Natural killer cell (primary cell): ENCODE data around the gene CNPY1. TPM values are rescaled to one million over a fixed set of nuclear protein-coding genes. Genes with fewer than 3 reads are reported as not detected.
A peak's percentile ranks its signal among the peaks of the same experiment; 100 is the strongest.

ENCODE experiments used
- ATAC-seq, 3 donors: fragments of 150-1000 bp in 2 of 3; fragments of 200-7000 bp in 1 of 3; cut with Tn5 transposase; 1 replicate in 1 of 3; 2 replicates in 2 of 3; pipeline ENCODE4 v1.10.0; 2021; ENCODE audit warnings: mild to moderate bottlenecking in 2 of 3, moderate library complexity in 2 of 3
- DNase-seq, 2 donors: peaks; one replicate each; pipeline versions ENCODE4 v3.0.0 to v3.0.0-alpha.2; 2013 to 2021; ENCODE audit warnings: mixed read lengths in 1 of 2
- H3K27ac ChIP-seq: one replicate; pipeline ENCODE4 v1.5.1; 2013; ENCODE audit warnings: mild to moderate bottlenecking, low read length
- H3K27me3 ChIP-seq: one replicate; pipeline ENCODE4 v1.6.1; 2013; ENCODE audit warnings: low read length; ENCODE audit not compliant: control insufficient read depth, insufficient read depth
- H3K36me3 ChIP-seq: one replicate; pipeline ENCODE4 v1.6.1; 2013; ENCODE audit warnings: low read length; ENCODE audit not compliant: control insufficient read depth, insufficient read depth
- H3K4me1 ChIP-seq: one replicate; pipeline ENCODE4 v1.6.1; 2013; ENCODE audit warnings: low read length; ENCODE audit not compliant: control insufficient read depth, insufficient read depth
- H3K4me3 ChIP-seq: one replicate; pipeline ENCODE4 v1.5.1; 2013; ENCODE audit warnings: low read length
- H3K9me3 ChIP-seq: one replicate; pipeline ENCODE4 v1.6.1; 2013; ENCODE audit warnings: low read length; ENCODE audit not compliant: control insufficient read depth, insufficient read depth
- H3K27ac Mint-ChIP-seq, 2 donors: one replicate each; pipeline ENCODE4 v1.8.0; 2022; ENCODE audit warnings: mild to moderate bottlenecking in 2 of 2, mixed read lengths in 2 of 2, moderate library complexity in 1 of 2
- H3K27me3 Mint-ChIP-seq, 2 donors: one replicate each; pipeline ENCODE4 v1.8.0; 2022; ENCODE audit warnings: low read depth in 2 of 2, mixed read lengths in 2 of 2
- H3K36me3 Mint-ChIP-seq: one replicate; pipeline ENCODE4 v1.8.0; 2022; ENCODE audit warnings: mixed read lengths
- H3K4me1 Mint-ChIP-seq, 2 donors: one replicate each; pipeline ENCODE4 v1.8.0; 2022; ENCODE audit warnings: mixed read lengths in 2 of 2
- H3K4me3 Mint-ChIP-seq: one replicate; pipeline ENCODE4 v1.8.0; 2022; ENCODE audit warnings: mild to moderate bottlenecking, moderate library complexity, mixed read lengths
- H3K9me3 Mint-ChIP-seq, 2 donors: one replicate each; pipeline ENCODE4 v1.8.0; 2022; ENCODE audit warnings: mixed read lengths in 2 of 2
- WGBS: methylation state at CpG from one replicate; pipeline ENCODE4 v1.1.7; 2013; ENCODE audit warnings: missing lambda C conversion rate; ENCODE audit not compliant: insufficient coverage; 5-methylcytosine and 5-hydroxymethylcytosine counted together
- intact Hi-C: fragments of 100-400 bp; cut with micrococcal nuclease; formaldehyde crosslinking; loops from one replicate; pipeline ENCODE4 v1.14.2; 2022
- total RNA-seq, 4 donors: library from RNA; stranded (reverse); fragments of 120-200 nt in 1 of 4; gene quantifications; one replicate each; pipeline versions ENCODE4 v1.2.3 to v1.2.4, GENCODE V29; 2013 to 2022
- TF ChIP-seq, protein P1 (sequence below): fragments of 200-600 bp; IDR thresholded peaks from one replicate; pipeline ENCODE4 v1.8.0; 2022; ENCODE audit warnings: antibody characterized with exemption

CNPY1 gene
- total RNA-seq, 3 donors from 2014 or later (not counting 1 experiment from before 2014, with no cell fraction given), result not detected

DNA sequence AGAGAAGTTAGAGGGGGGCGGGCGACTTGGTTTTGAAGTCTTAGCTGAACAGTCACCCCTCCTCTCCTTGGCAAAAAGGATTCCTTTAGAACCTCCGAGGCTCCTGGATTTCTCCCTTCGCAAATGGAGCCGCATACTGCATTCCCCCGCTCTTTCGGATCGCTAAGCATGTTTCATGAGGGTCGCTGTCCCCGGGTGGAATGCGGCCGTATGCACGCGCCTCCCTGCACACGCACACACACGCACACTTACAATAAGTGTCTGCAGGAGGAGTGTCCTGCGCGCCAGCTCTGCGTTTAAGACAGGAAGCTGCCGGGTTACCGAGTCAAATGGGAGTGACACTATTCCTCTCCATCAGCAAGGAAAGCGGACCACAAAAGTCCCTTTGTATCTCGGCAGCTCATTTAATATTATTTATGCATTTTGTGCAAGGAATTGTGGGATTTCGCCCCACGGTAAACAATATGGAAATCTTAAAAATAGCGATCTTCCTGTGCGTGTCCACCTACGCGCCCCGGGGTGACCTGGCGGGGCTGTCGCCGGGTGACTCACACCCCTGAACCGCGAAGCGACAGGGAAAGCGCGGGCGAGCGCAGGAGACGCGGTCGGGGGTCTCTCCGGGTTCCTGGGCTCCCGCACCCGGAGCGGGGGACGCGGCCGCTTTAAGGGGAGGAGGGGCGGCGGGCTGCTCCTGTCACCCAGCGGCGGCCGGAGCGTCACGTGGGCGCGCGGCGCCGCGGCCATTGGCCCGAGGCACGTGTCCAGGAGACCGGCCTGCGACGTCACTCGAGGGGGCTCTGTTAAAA lies 89.4 kb downstream of the CNPY1 start:
- H3K4me1 Mint-ChIP-seq, result peaks cover 19 to 34% of the 10 kb centered on the region in 2 donors
- Histone ChIP-seq H3K9me3 (no peaks in the 10 kb centered on the region), H3K4me3 (peak overlapping the region; percentile 41), H3K27ac (no peak overlapping the region), H3K36me3 (no peaks in the 10 kb centered on the region), H3K27me3 (peaks cover 65% of the 10 kb centered on the region), H3K4me1 (peaks cover 19% of the 10 kb centered on the region)
- WGBS, result 3% methylated on average over 68 of the region's 69 CpGs
- peak in 1 of 2 donors; percentile 17 for DNase-seq
- H3K36me3 Mint-ChIP-seq, result no peaks in the 10 kb centered on the region
- H3K27me3 Mint-ChIP-seq, result peaks cover 67 to 70% of the 10 kb centered on the region in 2 donors
- intact Hi-C loops, result no loop called here
- no peaks in the 10 kb centered on the region for H3K9me3 Mint-ChIP-seq
- ATAC-seq, result peak in 2 of 3 donors; percentile 53 to 64
- peak overlapping the region; percentile 91 for H3K4me3 Mint-ChIP-seq
- TF ChIP-seq, protein P1, sequence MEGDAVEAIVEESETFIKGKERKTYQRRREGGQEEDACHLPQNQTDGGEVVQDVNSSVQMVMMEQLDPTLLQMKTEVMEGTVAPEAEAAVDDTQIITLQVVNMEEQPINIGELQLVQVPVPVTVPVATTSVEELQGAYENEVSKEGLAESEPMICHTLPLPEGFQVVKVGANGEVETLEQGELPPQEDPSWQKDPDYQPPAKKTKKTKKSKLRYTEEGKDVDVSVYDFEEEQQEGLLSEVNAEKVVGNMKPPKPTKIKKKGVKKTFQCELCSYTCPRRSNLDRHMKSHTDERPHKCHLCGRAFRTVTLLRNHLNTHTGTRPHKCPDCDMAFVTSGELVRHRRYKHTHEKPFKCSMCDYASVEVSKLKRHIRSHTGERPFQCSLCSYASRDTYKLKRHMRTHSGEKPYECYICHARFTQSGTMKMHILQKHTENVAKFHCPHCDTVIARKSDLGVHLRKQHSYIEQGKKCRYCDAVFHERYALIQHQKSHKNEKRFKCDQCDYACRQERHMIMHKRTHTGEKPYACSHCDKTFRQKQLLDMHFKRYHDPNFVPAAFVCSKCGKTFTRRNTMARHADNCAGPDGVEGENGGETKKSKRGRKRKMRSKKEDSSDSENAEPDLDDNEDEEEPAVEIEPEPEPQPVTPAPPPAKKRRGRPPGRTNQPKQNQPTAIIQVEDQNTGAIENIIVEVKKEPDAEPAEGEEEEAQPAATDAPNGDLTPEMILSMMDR, result no peak
- no peak overlapping the region for H3K27ac Mint-ChIP-seq

DNA sequence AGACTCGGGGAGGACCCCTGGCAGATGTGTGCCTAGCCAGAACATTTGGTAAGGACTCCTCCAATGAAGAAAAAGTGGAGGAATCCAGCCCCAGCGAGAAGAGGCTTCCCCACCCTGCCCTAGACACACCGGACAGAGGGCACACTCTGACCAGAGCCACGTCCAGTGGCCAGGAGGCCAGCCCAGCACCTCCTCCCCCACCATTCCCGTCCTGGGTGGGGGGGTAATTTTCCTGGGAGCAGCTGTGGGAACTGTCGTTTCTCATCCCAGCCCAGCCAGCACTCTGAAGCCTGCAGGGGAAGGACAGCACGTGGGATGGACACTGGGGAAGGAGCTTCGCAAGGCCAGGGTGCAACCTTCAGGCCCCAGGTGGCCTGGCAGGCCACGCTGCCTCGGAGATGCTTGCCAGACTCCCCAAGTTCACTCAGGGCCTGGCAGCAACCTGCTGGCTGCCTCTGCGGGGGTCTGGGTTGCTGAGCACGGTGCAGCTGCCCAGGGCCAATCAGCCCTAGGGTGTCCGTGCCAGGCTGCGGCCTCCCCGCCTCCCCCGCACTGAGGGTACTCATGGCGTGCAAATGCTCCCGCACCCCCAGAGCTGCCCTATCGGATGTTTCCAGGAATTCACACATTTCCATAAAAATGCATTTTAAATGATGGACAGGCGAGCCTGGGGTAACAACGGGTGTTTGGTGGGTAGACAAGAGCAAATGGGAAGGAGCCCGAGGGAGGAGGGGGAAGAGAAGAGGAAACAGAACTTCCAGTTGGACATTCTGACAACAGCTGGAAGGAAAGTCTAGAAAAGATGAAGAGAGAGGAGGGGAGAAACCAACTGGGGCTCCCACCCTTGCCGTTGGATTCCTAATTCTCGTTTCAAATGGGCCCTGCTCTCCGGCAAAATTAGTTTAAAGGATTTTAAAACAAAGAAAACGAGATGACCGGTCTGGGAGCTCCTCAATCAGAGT lies 90.3 kb downstream of the CNPY1 start:
- intact Hi-C loops, result no loop called here
- Histone ChIP-seq H3K27me3 (peaks cover 65% of the 10 kb centered on the region), H3K27ac (no peak overlapping the region), H3K9me3 (no peaks in the 10 kb centered on the region), H3K4me3 (no peak overlapping the region), H3K36me3 (no peaks in the 10 kb centered on the region), H3K4me1 (peaks cover 19% of the 10 kb centered on the region)
- TF ChIP-seq, protein P1, result no peak
- DNase-seq, result no peak
- Mint-ChIP-seq H3K4me3 (peak overlapping the region; percentile 91), H3K36me3 (no peaks in the 10 kb centered on the region), H3K27ac (no peak overlapping the region), H3K9me3 (no peaks in the 10 kb centered on the region), H3K4me1 (peaks cover 19 to 34% of the 10 kb centered on the region in 2 donors), H3K27me3 (peaks cover 67 to 70% of the 10 kb centered on the region in 2 donors)
- WGBS, result 11% methylated on average over 24 of the region's 27 CpGs
- no peak for ATAC-seq

DNA sequence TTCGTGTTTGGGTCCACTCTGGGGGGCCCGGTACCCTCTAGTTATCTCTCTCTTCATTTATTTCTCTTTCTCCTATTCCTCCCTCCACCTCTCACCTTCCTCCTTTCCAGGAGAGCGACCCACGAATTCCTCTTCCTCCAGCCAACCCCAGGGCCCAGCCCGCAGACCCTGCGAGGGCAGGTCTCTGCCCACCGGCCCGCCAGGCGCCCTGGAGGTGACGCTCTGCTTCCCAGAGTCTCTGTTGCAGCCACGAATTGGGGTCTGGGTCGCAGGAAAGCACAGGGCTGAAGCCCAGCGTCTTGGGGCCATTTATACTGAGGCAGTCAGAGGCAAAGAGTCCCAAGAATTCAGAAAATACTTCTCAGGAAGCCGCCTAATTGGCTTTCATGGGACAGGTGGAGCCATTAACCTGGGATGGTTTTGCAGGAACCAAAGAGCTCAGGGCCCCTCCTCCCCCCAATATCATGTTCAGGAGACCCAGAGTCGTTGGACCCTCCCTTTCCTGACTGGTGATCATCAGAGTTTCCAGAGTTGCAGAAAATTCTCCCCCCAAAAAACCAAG lies 91.1 kb downstream of the CNPY1 start:
- Histone ChIP-seq H3K36me3 (no peaks in the 10 kb centered on the region), H3K27ac (no peak overlapping the region), H3K9me3 (no peaks in the 10 kb centered on the region), H3K4me3 (no peak overlapping the region), H3K4me1 (peaks cover 19% of the 10 kb centered on the region), H3K27me3 (peaks cover 64% of the 10 kb centered on the region)
- ATAC-seq, result no peak
- Mint-ChIP-seq H3K36me3 (no peaks in the 10 kb centered on the region), H3K4me3 (peak overlapping the region; percentile 67), H3K9me3 (no peaks in the 10 kb centered on the region), H3K4me1 (peaks cover 19 to 34% of the 10 kb centered on the region in 2 donors), H3K27ac (no peak overlapping the region), H3K27me3 (peaks cover 65 to 68% of the 10 kb centered on the region in 2 donors)
- intact Hi-C loops, result no loop called here
- 6% methylated on average over 15 of the region's 15 CpGs for WGBS
- no peak for DNase-seq
- TF ChIP-seq, protein P1, result no peak
